Cardiac muscle cell (in vitro differentiated cells and primary cell): ENCODE results near the gene AP2S1. TPM values are rescaled to one million over a fixed set of nuclear protein-coding genes. Genes with fewer than 3 reads are reported as not detected.
"Not testable (repeated sequence)": the region's sequence is repeated elsewhere in the genome, so short reads cannot be mapped to it uniquely, and the experiment has no call there.

ENCODE experiments used
- DNase-seq, 2 donors: peaks; one replicate each; pipeline versions ENCODE4 v3.0.0 to v3.0.0-alpha.2; 2010 to 2017; ENCODE audit warnings: low read depth in 1 of 2, low spot score in 1 of 2
- H3K27ac ChIP-seq: fragments of 200-600 bp; sonication (generic); 2 replicates; pipeline ENCODE4 v1.5.1; 2016
- H3K27me3 ChIP-seq: fragments of 200-600 bp; sonication (generic); 2 replicates; pipeline ENCODE4 v1.6.0; 2016; ENCODE audit warnings: control low read depth
- H3K36me3 ChIP-seq: fragments of 200-600 bp; sonication (generic); 2 replicates; pipeline ENCODE4 v1.5.1; 2016; ENCODE audit warnings: control low read depth
- H3K4me1 ChIP-seq: fragments of 200-600 bp; sonication (generic); 2 replicates; pipeline ENCODE4 v1.8.1; 2017; ENCODE audit warnings: low read depth, mild to moderate bottlenecking, mixed run types
- H3K4me3 ChIP-seq: fragments of 200-600 bp; sonication (generic); 2 replicates; pipeline ENCODE4 v1.5.1; 2016; ENCODE audit warnings: mild to moderate bottlenecking
- H3K9me3 ChIP-seq: fragments of 200-600 bp; sonication (generic); 2 replicates; pipeline ENCODE4 v1.5.1; 2017; ENCODE audit warnings: low read depth, mild to moderate bottlenecking, control low read depth
- CTCF ChIP-seq: IDR thresholded peaks from 2 replicates; pipeline ENCODE4 v1.5.1; 2012; ENCODE audit warnings: low read depth, mild to moderate bottlenecking, low read length
- polyA plus RNA-seq: library from polyadenylated mRNA; unstranded; fragments of >200 nt; fragmentation: Nextera tagmentation; extraction: Ambion mirVana; gene quantifications from 2 replicates; pipeline ENCODE4 v1.2.1, GENCODE V29; 2016
- total RNA-seq: library from RNA; depleted of rRNA; stranded (reverse); fragments of >200 nt; gene quantifications from 2 replicates; pipeline ENCODE4 v1.2.3, GENCODE V29; 2016

Gene AP2S1
- total and polyA plus RNA-seq, 2 experiments from 2014 or later: 76.5 to 260 TPM

GRCh38 chr19:46890423-46891170 is 40.0 kb upstream of the AP2S1 start:
- no peak overlapping the region for H3K4me3 ChIP-seq
- TF ChIP-seq CTCF: no peak
- no peaks in the 10 kb centered on the region for H3K27me3 ChIP-seq
- peak in 1 of 2 donors; percentile 53 for DNase-seq
- peak overlapping the region; percentile 46 for H3K27ac ChIP-seq
- H3K4me1 ChIP-seq: no peaks in the 10 kb centered on the region
- H3K9me3 ChIP-seq: no peaks in the 10 kb centered on the region
- no peaks in the 10 kb centered on the region for H3K36me3 ChIP-seq

GRCh38 chr19:46887240-46887782 is 36.7 kb upstream of the AP2S1 start:
- H3K4me1 ChIP-seq: peaks cover 5% of the 10 kb centered on the region
- H3K27ac ChIP-seq: no peak overlapping the region
- peak in 1 of 2 donors; percentile 43 for DNase-seq
- H3K27me3 ChIP-seq: no peaks in the 10 kb centered on the region
- no peak for TF ChIP-seq CTCF
- H3K4me3 ChIP-seq: no peak overlapping the region
- H3K9me3 ChIP-seq: no peaks in the 10 kb centered on the region
- H3K36me3 ChIP-seq: no peaks in the 10 kb centered on the region

GRCh38 chr19:46886546-46887239 is 36.0 kb upstream of the AP2S1 start:
- H3K27me3 ChIP-seq: no peaks in the 10 kb centered on the region
- H3K27ac ChIP-seq: no peak overlapping the region
- H3K9me3 ChIP-seq: no peaks in the 10 kb centered on the region
- H3K4me3 ChIP-seq: no peak overlapping the region
- no peak for TF ChIP-seq CTCF
- peaks cover 10% of the 10 kb centered on the region for H3K4me1 ChIP-seq
- DNase-seq: no peak
- no peaks in the 10 kb centered on the region for H3K36me3 ChIP-seq

GRCh38 chr19:46885411-46885810 is 34.8 kb upstream of the AP2S1 start:
- Histone ChIP-seq H3K27ac (no peak overlapping the region), H3K27me3 (no peaks in the 10 kb centered on the region), H3K4me1 (peaks cover 11% of the 10 kb centered on the region), H3K9me3 (no peaks in the 10 kb centered on the region), H3K4me3 (no peak overlapping the region), H3K36me3 (no peaks in the 10 kb centered on the region)
- DNase-seq: no peak
- TF ChIP-seq CTCF: no peak

- peaks cover 11% of the 10 kb centered on the region for H3K4me1 ChIP-seq
- not testable (repeated sequence) for H3K27ac ChIP-seq, H3K9me3 ChIP-seq, H3K4me3 ChIP-seq, H3K36me3 ChIP-seq, DNase-seq, H3K27me3 ChIP-seq
Measured at GRCh38 chr19:46882751-46883150, 32.1 kb upstream of the AP2S1 start.

GRCh38 chr19:46882034-46882433 is 31.4 kb upstream of the AP2S1 start:
- no peak for DNase-seq
- no peak for TF ChIP-seq CTCF
- H3K4me1 ChIP-seq: peaks cover 11% of the 10 kb centered on the region
- H3K36me3 ChIP-seq: no peaks in the 10 kb centered on the region
- H3K27ac ChIP-seq: no peak overlapping the region
- no peaks in the 10 kb centered on the region for H3K27me3 ChIP-seq
- no peak overlapping the region for H3K4me3 ChIP-seq
- no peaks in the 10 kb centered on the region for H3K9me3 ChIP-seq
